NCI-H526 (cell line): ENCODE results near the gene CSNK1G1.
"Not testable (repeated sequence)": the region's sequence is repeated elsewhere in the genome, so short reads cannot be mapped to it uniquely, and the experiment has no call there.

ENCODE experiments used
- DNase-seq, 2 experiments: peaks; one replicate each; lab custom pipeline; 2025; lab: John Stamatoyannopoulos, UW

Gene CSNK1G1

GRCh38 chr15:64133623-64134344, 222.2 kb downstream of the CSNK1G1 start:
- no peak for DNase-seq

- no peak for DNase-seq
These were observed 223.8 kb downstream of the CSNK1G1 start for GRCh38 chr15:64132217-64132616.

GRCh38 chr15:64131547-64131946, 224.4 kb downstream of the CSNK1G1 start:
- no peak for DNase-seq

- no peak for DNase-seq
These were observed 225.8 kb downstream of the CSNK1G1 start for GRCh38 chr15:64130159-64130558.

GRCh38 chr15:64127521-64128270, 228.3 kb downstream of the CSNK1G1 start:
- DNase-seq: no peak

GRCh38 chr15:64125978-64126377, 230.0 kb downstream of the CSNK1G1 start:
- DNase-seq: no peak

- DNase-seq: no peak
These were observed 233.0 kb downstream of the CSNK1G1 start for GRCh38 chr15:64122936-64123351.

- DNase-seq: no peak
These were observed 233.5 kb downstream of the CSNK1G1 start for GRCh38 chr15:64122444-64122843.

- peak in 1 of 2 experiments; percentile 26 for DNase-seq
These were observed 234.4 kb downstream of the CSNK1G1 start for GRCh38 chr15:64121614-64122013.

- not testable (repeated sequence) for DNase-seq
These were observed 235.7 kb downstream of the CSNK1G1 start for GRCh38 chr15:64120322-64120721.

GRCh38 chr15:64117759-64118487, 238.1 kb downstream of the CSNK1G1 start:
- DNase-seq: no peak
